Motor neuron (in vitro differentiated cells): Measurements from ENCODE around the gene NDUFAF3. TPM values are rescaled to one million over a fixed set of nuclear protein-coding genes. Genes with fewer than 3 reads are reported as not detected.

Source experiments
- ATAC-seq, 8 experiments: fragments of 200-7000 bp; cut with Tn5 transposase; replicated peaks in 6 of 8; 2 replicates each; pipeline ENCODE4 v1.8.0; 2021; ENCODE audit warnings: mild to moderate bottlenecking in 8 of 8, moderate library complexity in 8 of 8
- H3K27ac ChIP-seq, 2 donors: fragments of 250-450 bp; sonication (Bioruptor Pico); 2 replicates each; pipeline ENCODE4 v1.9.0; 2021; ENCODE audit warnings: antibody characterized with exemption in 2 of 2, mild to moderate bottlenecking in 2 of 2, moderate library complexity in 1 of 2
- H3K4me1 ChIP-seq, 2 donors: fragments of 250-450 bp; sonication (Bioruptor Pico); replicated peaks in 1 of 2; 2 replicates each; pipeline ENCODE4 v1.6.1; 2021; ENCODE audit warnings: antibody characterized with exemption in 2 of 2, mild to moderate bottlenecking in 2 of 2, moderate library complexity in 1 of 2
- H3K4me3 ChIP-seq, 5 donors: fragments of 250-450 bp; sonication (Bioruptor Pico); 2 replicates each; pipeline ENCODE4 v1.9.0; 2021; ENCODE audit warnings: antibody characterized with exemption in 5 of 5, mild to moderate bottlenecking in 5 of 5, moderate library complexity in 4 of 5
- WGBS, 10 experiments: fragments of 450-650 bp; shearing (Covaris generic); methylation state at CpG; one replicate each; pipeline ENCODE4 v1.0.0; 2022; 5-methylcytosine and 5-hydroxymethylcytosine counted together
- in situ Hi-C, 9 experiments: fragments of 400-800 bp; cut with MboI; loops; one replicate each; pipeline ENCODE4 v1.15.0; 2021; ENCODE audit warnings: low sequenced_read_pairs in 9 of 9, low pct_unique_long_range_greater_than_20kb in 2 of 9; ENCODE audit not compliant: unreplicated experiment in 9 of 9
- total RNA-seq, 8 experiments: library from RNA; unstranded; fragments of 300-600 nt; gene quantifications; 2 replicates each; pipeline versions ENCODE4 v1.2.3 to v1.2.4, GENCODE V29; 2022

The NDUFAF3 gene
- total RNA-seq, 8 experiments from 2014 or later: 36.3 to 102 (median 70.3) TPM

DNA sequence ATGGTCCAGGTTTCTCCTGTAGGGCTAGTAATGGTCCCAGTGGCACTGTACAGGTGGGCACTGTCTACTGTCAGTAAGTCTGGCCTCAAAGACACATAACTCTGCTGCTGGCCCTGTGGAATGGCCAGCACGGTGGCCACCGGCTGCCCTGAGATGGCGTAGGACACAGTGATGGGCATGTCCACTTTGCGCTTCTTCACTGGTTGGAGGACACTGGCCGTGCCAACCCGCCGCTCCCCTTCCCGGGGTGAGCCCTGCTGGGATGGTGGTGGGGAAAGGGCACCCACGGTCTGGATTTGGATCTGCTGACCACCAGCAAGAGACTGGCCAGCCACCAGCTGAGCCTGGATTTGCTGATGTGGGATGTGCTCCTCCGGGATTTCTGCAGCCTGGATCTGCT, 35.3 kb downstream of the NDUFAF3 start:
- ATAC-seq: peak in 3 of 8 experiments; percentile 8 to 23 (median 18)
- in situ Hi-C loops: no loop called here
- Histone ChIP-seq H3K27ac (no peak overlapping the region), H3K4me3 (no peak overlapping the region), H3K4me1 (no peaks in the 10 kb centered on the region)
- 80 to 94% methylated on average over 1 to 3 of the region's 10 CpGs; no CpG with 5 or more reads in 8 of the 10 experiments for WGBS, 10 experiments

- Histone ChIP-seq H3K27ac (no peak overlapping the region), H3K4me3 (no peak overlapping the region), H3K4me1 (no peaks in the 10 kb centered on the region)
- in situ Hi-C loops: no loop called here
- WGBS, 10 experiments: 88 to 100% (median 100%) methylated on average over 1 to 6 of the region's 7 CpGs; no CpG with 5 or more reads in 3 of the 10 experiments
- no peak for ATAC-seq
Measured at GRCh38 chr3:49058011-49058410, 36.1 kb downstream of the NDUFAF3 start.

Other genes starting within 250 kb of the NDUFAF3 start
- gene PRKAR2A, start 174.2 kb upstream of the NDUFAF3 start, total RNA-seq: 10 to 100 TPM; 20.2 to 51.9 (median 41.5) TPM
- 10 to 100 TPM in 7 of 8 experiments, 1 to 10 TPM in 1; 7.8 to 22.6 (median 17.9) TPM for gene SLC25A20, start 123.2 kb upstream of the NDUFAF3 start, total RNA-seq
- 100 to 1,000 TPM in 2 of 8 experiments, 10 to 100 TPM in 6; 42.4 to 111 (median 68.1) TPM for gene ARIH2, start 103.3 kb upstream of the NDUFAF3 start, total RNA-seq
- gene P4HTM, start 31.9 kb upstream of the NDUFAF3 start, total RNA-seq: 10 to 100 TPM in 7 of 8 experiments, 1 to 10 TPM in 1; 4.9 to 94.0 (median 29.6) TPM
- gene WDR6, start 14.7 kb upstream of the NDUFAF3 start, total RNA-seq: 100 to 1,000 TPM in 5 of 8 experiments, 10 to 100 TPM in 3; 52.2 to 209 (median 110) TPM
- 10 to 100 TPM; 13.9 to 56.7 (median 26.2) TPM for gene DALRD3, start 3.5 kb upstream of the NDUFAF3 start, total RNA-seq
- 100 to 1,000 TPM; 175 to 414 (median 331) TPM for gene IMPDH2, start 7.3 kb downstream of the NDUFAF3 start, total RNA-seq
- 10 to 100 TPM; 41.4 to 95.3 (median 71.4) TPM for gene QRICH1, start 72.0 kb downstream of the NDUFAF3 start, total RNA-seq
- gene QARS1, start 82.6 kb downstream of the NDUFAF3 start, total RNA-seq: 100 to 1,000 TPM; 121 to 354 (median 195) TPM
- 10 to 100 TPM; 29.9 to 64.7 (median 36.3) TPM for gene USP19, start 98.7 kb downstream of the NDUFAF3 start, total RNA-seq
- gene LAMB2, start 110.9 kb downstream of the NDUFAF3 start, total RNA-seq: 100 to 1,000 TPM in 4 of 8 experiments, 10 to 100 TPM in 4; 26.3 to 559 (median 110) TPM
- gene CCDC71, start 144.2 kb downstream of the NDUFAF3 start, total RNA-seq: 10 to 100 TPM; 18.1 to 34.1 (median 25.2) TPM
- 10 to 100 TPM; 18.5 to 83.7 (median 37.7) TPM for gene KLHDC8B, start 149.5 kb downstream of the NDUFAF3 start, total RNA-seq